ENCODE measurements around the gene ABCA13.

The ABCA13 gene

DNA sequence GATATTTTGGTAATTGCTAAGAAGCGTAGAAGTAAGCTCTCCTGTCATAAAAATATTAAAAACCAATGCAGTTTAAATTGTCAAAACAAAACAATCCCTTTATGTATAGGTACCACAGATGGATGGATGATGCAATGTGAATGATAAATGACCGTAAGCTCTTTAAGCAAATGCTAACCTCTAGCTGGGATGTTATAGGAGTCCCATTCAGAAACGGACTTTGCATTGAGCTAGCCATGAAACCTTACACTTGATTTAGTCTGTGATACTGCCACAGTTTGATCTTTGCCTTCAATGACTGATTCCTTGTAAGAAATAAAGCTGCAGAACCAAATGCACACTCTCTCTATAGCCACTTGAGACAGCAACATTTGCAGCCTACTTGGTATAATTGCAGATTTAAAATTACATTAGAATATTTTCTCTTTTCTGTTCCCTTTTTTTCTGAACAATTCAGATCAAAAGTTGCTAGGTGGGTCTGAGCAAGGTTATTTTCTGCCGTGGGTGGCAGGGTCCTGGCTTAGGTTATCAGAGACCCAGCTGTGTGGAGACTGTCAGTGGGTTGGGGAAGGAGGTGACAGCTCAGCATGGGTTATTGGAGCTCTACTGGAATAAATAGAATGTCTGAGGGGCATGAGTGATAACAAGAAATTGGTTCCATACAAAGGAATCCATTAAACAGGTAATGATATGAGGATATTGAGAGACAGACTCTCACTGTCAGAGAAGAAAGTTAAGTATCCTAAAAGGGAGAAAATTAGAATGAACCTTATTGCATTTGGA is 494.3 kb downstream of the ABCA13 start:
- DNase-seq: no peak

DNA sequence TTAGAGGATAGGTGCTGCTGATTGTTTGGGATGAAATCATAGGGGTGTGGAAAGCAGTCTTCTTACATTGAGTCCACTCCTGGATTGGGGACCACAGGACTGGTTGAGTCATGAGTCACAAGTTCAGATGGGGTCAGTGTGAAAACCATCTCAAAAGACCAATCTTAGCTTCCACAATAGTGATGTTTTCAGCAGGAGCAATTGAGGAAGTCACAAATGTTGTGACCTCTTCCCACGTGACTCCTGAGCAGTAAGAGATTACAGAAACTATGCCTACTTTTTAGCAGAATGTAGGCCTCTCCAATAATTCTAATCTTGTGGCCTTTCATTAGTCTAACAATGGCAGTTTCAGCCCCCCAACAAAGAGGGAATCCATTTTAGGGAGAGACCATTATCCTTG is 496.1 kb downstream of the ABCA13 start:
- DNase-seq: no peak

DNA sequence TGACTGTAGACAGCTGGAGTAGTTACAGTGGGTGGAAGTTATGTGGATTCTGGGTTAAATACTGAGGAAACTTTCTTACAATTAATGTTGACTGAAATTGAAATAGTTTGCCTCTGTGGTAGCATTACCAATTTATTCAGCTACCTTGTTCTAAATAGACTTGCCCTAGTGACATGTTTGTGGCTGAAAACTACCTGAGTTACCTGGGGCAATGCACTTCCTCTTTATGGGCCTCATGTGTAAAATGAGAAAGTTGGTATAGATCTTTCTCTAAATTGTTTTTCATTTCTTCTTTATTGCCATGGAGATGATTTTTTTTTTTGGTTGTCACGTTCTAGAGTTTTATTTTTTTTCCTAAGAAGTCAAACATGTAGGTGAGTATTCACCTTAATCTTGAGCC is 500.4 kb downstream of the ABCA13 start:
- no peak for DNase-seq

DNA sequence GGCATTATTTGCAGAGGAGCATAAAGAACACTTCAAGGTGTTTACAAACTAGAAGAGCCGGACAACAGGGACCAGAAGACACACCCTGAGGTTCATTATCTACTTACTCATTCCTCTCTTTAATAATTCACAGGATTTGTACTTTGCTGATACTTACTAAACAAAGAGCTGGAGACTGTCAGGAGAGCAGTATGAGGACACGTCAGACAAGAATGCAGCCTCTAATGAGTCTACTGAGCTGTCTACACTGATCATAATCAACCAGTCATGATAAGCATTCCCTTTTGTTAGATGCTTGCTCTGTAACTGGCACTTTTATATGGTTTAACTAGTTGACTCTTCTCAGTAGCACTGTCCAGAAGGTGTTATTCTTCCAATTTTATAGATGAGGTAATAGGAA is 509.7 kb downstream of the ABCA13 start:
- DNase-seq: no peak

DNA sequence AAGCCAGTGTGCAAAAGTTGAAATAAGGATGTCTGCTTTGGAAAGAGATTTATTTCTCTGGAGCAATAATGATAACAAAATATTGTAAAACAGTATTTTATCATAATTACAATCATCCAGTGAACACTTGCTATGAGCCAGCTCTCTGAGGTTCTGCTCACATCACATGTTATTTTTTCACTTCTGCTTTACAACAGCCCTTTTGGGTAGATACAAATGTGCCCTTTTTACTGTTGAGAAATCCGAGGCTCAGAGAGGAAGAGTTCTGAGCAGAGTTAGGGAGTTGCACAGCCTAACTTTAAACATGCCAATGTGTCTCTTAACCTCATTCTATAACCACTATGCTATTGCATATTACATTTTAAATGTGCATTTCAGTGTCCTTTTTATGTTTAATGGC is 520.5 kb downstream of the ABCA13 start:
- DNase-seq: no peak
